Left colon (tissue), 2 donors: ENCODE measurements around the gene TLR1. TPM values are rescaled to one million over a fixed set of nuclear protein-coding genes. Genes with fewer than 3 reads are reported as not detected.

Experiments used
- ATAC-seq: fragments of 200-7000 bp; cut with Tn5 transposase; one replicate; pipeline ENCODE4 v1.9.1; 2020; ENCODE audit warnings: mild to moderate bottlenecking, moderate library complexity
- DNase-seq, 2 donors: peaks; one replicate each; pipeline ENCODE4 v3.0.0-alpha.2; 2020
- intact Hi-C, 2 donors: fragments of 100-400 bp; cut with DNase I in 1 of 2; cut with micrococcal nuclease in 1 of 2; formaldehyde crosslinking; loops; one replicate each; pipeline versions ENCODE4 v1.11.2 to v1.14.0; 2022; cut with DNase I, micrococcal nuclease
- total RNA-seq, 2 donors: library from RNA; stranded (reverse); fragmentation: NEBNext Ultra II Directional; extraction: Animal tissue kit (Norgen Biotek cat#: 25700); gene quantifications; one replicate each; pipeline ENCODE4 v1.2.1, GENCODE V29; 2021
- donor health status: DM: no; HTN: no; CAD: no.
- donor health status: DM: yes; HTN: yes; CAD: no.

The TLR1 gene
- total RNA-seq, 2 donors from 2014 or later: 2.3 to 6.7 TPM

DNA sequence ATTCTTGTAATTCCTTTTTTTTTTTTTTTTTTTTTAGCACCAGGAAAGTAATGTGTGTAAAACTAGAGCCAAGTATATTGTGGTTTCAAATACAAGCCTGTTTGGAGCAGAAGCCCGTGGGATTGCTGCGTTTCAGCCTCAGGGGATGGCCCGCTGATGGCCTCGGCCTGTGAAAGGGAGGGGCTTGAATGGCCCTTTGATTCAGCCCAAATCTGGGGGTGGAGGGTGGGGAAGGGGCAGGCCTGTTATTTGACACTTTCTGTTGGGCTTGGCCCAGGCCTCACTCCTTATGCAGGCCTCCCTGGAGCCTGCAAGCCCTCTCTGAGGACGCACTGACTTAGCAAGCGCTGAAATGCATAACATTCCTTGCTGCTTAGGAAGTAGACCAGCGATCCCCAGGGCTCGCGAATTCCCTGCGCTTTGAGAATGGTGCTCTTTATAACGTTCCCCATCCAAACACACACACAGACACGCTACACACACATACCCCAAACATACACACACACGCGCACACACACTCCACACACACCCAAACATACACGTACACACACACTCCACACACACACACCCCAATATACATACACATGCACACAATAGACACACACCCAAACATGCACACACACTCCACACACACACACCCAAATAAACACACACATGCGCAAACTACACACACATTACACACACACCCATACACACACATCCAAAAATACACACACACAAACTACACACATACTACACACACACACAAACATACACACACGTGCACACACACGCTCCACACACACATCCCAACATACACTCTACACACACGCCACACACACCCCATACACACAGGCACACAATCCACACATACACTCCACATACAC lies 51.4 kb downstream of the TLR1 start:
- peak; percentile 37 for ATAC-seq
- intact Hi-C loops: no loop called here
- peak; percentile 44 to 68 for DNase-seq

DNA sequence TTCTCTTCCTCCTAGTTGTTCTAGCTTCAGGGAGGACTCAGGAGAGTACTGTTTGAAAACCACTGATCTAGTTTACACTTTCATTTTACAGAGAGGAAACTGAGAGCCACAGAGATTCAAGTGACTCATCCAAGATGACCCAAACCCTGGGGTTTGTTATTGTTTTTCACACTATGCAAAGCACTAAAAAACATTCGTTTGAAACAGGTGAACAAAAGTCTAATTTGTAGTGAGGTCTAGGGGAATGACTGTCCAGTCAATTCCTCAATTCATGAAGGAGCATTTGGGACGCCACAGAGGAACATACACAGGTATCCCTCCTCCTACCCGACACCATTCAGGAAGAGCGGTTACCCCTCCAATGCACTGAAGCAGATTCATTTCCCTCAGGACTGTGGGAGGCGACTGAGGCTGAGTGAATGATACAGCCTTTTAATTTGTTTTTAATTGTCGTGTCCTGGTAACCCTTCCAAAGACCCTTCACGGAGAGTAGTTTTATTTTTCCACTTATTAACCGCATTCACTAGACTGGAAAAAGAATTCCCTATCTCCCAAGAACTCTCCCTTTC lies 52.1 kb downstream of the TLR1 start:
- intact Hi-C loops: no loop called here
- DNase-seq: no peak
- no peak for ATAC-seq

DNA sequence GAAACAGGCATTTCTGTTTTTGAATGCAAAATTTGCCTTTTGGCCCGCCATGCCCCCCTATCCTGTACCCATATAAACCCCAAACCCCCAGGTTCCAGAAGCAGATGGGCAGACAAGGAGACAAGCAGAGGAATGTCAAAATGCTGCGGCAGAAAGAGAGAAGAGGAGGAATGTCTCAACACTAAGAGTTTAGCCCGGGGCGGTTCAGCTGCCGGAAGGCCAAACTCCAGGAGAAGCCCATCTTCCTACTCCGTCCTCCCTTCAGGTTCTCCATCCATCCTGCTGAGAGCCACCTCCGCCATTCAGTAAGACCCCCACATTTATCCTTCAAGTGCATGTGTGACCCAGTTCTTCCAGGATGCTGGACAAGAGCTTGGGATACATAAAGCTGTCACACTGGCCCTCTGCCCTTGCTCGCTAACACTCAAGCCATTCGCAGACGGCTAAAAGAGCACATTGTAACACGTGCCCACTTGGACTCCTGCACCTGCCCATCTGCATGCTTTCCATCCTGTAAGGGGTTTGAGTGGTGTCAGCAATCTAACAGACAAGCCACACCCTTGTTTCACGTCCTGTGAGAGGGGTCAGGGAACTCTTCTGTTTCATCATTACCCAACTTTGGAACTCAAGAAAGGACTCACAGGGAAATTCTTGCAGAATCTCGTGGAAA lies 53.1 kb downstream of the TLR1 start:
- intact Hi-C loops: no loop called here
- DNase-seq: no peak
- ATAC-seq: no peak

DNA sequence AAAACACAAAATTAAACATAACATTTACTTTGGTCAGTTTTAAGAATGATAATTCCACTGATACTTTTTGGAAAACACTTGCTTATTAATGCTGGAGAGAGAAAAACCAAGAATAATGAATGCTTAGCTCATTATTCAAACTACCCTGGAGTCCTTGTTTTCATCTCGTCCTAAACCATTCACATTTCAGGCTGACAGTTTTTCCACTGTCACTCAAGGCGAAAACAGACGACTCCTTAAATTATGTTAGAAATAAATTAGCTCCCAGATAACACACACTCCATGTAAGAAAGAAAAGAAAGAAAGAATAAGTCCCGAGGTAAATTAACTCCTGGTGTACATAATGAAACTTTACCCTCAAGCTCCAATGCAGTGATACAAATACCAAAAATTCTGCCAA lies 55.3 kb downstream of the TLR1 start:
- DNase-seq (no peak), ATAC-seq (no peak)
- intact Hi-C loops: no loop called here

DNA sequence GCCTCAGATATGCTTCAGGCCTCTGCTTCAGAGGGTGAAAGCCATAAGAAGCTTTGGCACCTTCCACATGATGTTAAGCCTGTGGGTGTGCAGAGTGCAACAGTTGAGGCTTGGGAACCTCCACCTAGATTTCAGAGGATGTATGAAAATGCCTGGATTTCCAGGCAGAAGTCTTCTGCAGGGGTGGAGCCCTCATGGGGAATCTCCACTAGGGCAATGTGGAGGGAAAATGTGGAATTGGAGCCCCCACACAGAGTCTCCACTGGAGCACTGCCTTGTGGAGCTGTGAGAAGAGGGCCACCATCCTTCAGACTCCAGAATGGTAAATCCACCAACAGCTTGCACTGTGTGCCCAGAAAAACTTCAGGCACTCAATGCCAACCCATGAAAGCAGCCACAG lies 57.0 kb downstream of the TLR1 start:
- ATAC-seq (no peak), DNase-seq (no peak)
- intact Hi-C loops: no loop called here

Other genes starting within 250 kb of the TLR1 start
- 100 to 1,000 TPM; 146 to 153 TPM for gene KLF3, start 140.6 kb downstream of the TLR1 start, total RNA-seq
- gene TLR10, start 21.8 kb downstream of the TLR1 start, total RNA-seq: under 1 TPM; 0.21 to 0.70 TPM
- gene TLR6, start 52.0 kb upstream of the TLR1 start, total RNA-seq: 1 to 10 TPM; 1.4 to 2.7 TPM
- gene FAM114A1, start 63.0 kb upstream of the TLR1 start, total RNA-seq: 10 to 100 TPM; 73.3 to 77.2 TPM
- under 1 TPM in 1 of 2 donors, not detected in 1; 0.70 TPM for gene TMEM156, start 227.6 kb upstream of the TLR1 start, total RNA-seq